Measurements from ENCODE around the gene DEK.

DNA sequence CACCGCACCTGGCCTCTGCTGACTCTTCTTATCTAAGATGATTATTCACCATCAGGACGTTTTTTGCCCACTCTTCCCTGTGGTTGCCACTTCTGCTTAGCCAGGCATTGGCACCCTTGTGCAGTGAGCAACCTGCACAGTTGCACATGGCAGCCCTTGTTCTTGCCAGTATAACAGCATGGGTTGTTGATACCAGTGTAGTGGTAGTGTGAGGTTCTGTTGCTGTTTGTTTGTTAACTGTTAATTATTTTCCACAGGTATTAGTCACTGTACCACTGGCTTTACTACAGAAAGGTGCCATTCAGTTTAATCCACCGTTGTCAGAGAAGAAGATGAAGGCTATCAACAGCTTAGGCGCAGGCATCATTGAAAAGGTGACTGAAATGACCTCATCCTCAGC is 52.1 kb downstream of the DEK start:
- TF ChIP-seq TAF1 (IDR thresholded peaks at IDR 0.05; ENCODE audit: low read depth, low read length): no peak
- no peak for TF ChIP-seq POLR2AphosphoS5 (IDR thresholded peaks at IDR 0.05; ENCODE audit: low read depth, low read length)
- TF ChIP-seq POLR2A (IDR thresholded peaks at IDR 0.05; ENCODE audit: low read depth, low read length): no peak
- TF ChIP-seq SPI1 (IDR thresholded peaks at IDR 0.05; ENCODE audit: low read depth, low read length): no peak
- TF ChIP-seq POU2F2 (IDR thresholded peaks at IDR 0.05; ENCODE audit: low read depth, low read length): no peak
- TF ChIP-seq PAX5 (IDR thresholded peaks at IDR 0.05; ENCODE audit: insufficient read depth, low read length, severe bottlenecking): no peak

All from GM12891 (cell line).